IPS DF 4.7 (cell line): ENCODE results near the gene HS3ST3A1.

Experiments used
- DNase-seq: peaks from one replicate; pipeline ENCODE4 v3.0.0-alpha.2; 2013; ENCODE audit warnings: low spot score; ENCODE audit errors: extremely low read depth

HS3ST3A1 gene

DNA sequence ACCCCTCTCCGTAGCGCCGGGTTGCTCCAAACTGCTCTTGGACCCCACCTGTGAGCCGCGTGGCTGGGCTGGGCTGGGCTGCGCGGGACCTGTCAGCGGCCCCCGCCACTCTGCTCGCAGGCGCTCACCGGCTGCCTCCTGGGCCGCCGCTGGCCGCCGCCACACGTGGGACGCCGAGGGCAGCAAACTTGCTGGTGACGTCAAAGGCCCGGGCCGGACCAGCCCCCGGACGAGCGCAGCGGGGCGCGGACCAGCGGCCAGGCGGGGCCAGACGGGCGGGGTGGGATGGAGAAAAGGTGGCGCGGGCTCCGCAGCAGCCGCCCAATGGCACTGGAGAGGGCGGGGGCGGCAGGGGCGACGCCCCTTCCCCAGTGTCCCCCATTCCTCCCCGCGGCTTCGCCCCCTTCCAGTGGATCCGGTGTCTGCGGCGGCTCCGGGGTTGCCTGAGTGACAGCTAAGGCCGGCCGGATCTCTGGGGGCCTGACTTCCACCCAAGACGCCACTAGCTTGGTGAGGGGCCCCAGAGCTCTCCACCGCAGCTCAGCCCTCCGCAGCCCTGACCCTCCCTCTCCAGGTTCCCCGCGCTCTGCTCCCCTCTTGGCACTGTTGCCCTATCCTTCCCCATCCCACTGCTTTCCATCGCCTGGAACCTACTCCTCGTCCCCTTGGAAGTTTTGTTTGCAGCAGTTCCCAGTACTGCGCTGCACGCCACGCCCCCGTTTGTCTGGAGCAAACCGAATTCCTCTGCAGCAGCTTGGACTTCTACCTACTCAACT is at the start of gene HS3ST3A1:
Gene HS3ST3A1, minus strand, starts transcription at position 154 of the 776 bp plus-strand sequence. CDS start 800 bp downstream, outside the sequence.
- peak; percentile 36 for DNase-seq

DNA sequence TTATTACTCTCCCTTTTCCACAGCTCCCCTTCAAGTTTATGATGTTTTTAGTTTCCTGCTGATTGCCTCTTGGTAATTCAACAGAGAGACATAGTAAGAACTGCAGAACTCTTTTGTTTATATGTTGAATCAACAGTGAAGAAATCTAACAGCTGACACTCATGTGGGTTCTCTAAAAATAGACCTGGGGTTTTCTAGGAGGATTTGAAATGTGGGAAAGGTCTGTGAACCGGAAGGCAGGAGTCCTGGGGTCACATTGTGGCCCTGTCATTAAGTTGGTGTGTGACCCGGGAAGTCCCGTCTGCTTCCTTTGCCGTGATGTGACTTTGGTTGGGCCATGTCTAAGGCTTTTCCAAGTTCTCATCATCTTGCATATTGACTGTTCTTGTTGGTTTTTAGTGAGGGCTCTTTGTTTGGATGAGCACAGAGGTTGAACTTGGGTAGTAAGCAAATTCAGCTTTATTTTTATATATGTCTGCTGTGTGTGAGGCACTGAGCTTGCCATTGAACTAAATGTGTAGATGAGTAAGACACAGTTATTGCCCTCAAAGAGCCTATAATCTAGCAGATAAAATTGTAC is 48.5 kb upstream of the HS3ST3A1 start:
- DNase-seq, result no peak

DNA sequence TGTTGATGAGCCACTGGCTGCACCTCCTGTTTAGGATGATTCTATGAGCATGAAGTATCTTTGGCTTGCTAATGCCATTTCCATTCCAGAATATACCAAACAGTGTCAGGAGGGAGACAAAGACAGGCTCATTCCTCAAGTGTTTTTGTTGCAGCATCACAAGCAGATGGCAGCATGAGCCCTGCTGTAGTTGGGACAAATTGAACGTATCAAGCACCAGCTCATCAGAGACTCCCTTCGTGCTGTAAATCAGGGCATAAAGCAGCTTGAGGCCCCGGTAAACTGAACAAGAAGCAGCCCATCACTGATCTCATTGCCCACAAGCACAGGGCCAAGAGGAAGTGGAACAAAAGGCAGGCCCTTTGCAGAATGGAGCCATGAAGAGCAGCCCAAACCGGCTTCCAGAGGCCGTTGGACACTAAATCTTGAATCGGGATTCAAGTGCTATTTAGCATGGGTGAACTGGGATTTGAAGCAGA is 45.9 kb upstream of the HS3ST3A1 start:
- no peak for DNase-seq

DNA sequence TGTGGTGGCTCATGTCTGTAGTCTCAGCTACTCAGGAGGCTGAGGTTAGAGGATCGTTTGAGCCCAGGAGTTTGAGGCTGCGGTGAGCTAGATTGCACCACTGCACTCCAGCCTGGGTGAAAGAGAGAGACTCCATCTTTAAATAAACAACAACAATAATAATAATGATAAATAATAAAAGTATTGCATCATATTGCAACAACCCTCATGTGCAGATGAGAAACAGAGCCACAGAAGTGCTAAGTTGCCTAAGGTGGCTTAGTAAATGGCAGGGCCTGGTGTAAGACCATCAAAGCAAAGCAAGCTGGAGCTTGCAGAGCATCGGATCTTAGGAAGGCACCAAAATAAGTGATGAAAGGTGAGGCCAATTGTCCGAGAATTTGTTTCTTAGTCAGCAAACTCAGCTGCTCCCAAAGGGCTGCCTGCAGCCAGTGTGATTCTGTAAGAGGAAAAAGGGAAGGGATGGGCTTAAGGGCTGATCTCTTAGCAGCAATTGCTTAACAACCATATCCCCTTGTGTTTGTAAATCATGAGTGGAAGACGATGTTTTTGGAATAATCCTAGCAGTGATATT is 45.3 kb upstream of the HS3ST3A1 start:
- DNase-seq, result no peak

DNA sequence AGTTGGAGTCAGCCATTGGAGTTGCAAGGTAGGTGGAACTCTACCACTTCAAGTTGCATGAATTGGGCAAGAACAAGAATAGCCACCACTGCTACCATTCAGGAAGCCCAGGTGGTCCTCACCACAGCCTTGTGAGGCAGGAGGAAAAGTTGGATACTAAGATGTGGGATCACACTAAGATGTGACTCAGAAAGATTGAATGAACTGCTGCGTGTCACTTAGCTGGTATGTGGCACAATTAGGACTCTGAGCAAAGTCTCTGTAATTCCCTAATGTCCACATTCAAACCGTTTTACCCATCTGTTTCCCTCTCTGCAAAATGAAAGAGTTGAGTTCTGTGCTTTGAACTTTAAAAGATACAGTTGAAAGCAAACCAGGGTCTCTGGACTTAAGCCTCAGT is 44.7 kb upstream of the HS3ST3A1 start:
- no peak for DNase-seq

DNA sequence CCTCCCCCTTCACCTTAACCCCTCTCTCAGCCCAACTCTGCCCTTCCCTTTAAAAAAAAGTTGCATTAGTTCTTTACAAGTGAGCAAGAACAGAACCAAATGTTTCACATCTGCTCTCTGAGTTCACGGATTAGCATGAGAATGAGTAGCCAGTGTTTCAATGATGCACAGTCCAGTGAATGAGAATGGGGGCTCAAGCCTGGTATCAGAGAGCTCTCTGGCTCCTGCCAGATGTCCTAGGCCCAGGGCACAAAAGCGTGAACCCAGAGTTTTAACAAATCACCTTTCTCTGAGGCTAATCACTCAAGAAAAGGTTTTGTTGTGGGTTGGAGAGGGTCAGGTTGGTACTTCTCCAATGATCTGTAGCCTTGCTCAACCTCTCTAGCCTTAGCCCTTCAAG is 41.5 kb upstream of the HS3ST3A1 start:
- no peak for DNase-seq

DNA sequence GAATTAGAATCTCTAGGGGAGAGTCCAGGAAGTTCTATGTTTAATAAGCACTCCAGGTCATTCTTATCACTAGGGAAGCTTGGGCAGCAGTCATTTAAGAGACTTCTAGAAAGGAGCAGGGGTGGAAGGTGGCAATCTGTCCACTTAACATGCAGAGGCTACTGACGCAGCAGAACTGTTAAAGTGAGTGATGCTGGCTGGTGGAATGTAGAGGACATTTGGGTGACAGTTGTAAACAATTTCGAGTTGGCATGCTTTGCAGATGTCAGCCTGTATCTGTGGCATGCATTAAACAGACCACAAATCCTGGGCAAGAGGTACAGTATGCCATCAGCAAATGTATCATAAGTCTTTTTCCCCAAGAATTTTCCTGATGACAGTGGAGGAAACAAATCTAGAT is 40.5 kb upstream of the HS3ST3A1 start:
- no peak for DNase-seq

DNA sequence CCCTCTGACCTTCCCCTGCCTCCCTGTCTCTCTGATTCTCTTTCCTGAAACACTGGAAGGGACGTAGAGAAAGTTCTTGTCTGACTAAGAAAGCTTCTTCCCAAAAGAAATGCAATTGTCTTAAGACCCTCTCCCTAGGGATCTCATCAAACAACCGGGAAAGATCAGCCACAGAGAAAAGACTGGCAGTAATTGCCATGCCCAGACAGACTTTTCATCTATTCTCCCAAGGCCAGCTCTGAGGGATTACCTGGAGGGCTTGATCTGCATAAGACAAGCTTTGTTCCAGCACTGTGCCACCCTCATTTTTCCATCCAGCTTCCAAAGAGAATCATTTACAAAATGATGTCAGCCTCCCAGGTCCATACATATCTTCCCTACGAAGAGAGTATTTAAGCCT is 38.8 kb upstream of the HS3ST3A1 start:
- no peak for DNase-seq

DNA sequence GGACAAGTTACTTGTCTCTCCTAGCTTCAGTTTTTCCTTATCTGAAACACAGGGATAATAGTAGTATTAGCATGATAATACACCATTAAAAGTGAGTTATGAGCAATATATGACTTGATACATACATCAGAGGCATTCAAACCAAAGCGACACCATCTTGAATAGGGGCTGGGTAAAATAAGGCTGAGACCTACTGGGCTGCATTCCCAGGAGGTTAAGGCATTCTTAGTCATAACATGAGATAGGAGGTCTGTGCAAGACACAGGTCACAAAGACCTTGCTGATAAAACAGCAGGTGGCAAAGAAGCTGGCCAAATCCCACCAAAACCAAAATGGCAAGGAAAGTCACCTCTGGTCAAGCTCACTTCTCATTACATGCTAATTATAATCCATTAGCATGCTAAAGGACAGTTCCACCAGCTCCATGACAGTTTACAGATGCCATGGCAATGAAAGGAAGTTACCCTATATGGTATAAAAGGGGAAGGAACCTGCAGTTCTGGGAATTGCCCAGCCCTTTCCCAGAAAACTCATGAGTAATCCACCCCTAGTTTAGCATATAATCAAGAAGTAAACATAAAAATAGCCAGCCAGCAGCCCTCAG is 37.2 kb upstream of the HS3ST3A1 start:
- no peak for DNase-seq

DNA sequence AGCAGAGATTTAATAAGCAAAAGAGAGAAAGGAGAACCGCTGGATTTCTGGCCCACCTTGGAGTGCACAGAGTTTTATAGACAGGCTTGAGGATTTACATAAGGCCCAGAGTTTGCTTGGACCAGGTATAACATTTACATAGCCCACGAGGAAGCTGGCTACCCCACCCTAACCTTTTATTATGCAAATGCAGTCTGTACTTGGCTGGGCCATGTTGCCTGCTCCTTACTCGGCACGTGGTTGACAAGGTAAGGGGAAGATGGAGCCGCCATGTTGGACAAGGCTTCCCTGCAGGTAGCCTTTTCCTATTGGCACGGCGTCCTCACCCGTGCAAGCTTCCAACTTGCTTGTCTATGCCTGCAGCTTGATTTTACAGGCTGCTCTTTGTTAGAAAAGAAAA is 35.2 kb upstream of the HS3ST3A1 start:
- no peak for DNase-seq

DNA sequence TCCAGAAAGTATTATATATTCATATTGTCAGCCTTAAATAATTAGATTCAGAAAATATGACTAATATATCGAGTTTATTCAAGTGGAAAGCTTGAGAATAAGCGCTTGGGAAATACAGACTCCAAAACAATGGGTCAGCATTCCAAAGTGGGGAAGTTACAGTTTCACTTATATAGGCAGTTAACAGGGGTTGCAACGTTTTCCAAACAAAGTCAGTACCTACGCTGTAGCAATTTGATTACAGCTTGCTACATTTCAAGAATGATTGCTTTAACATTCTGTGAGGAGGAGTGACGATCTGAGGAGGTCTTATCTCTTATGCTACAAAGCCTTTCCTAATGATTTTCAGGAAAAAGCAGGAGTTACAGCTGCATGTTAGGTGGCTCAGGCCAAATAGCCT is 34.2 kb upstream of the HS3ST3A1 start:
- no peak for DNase-seq

DNA sequence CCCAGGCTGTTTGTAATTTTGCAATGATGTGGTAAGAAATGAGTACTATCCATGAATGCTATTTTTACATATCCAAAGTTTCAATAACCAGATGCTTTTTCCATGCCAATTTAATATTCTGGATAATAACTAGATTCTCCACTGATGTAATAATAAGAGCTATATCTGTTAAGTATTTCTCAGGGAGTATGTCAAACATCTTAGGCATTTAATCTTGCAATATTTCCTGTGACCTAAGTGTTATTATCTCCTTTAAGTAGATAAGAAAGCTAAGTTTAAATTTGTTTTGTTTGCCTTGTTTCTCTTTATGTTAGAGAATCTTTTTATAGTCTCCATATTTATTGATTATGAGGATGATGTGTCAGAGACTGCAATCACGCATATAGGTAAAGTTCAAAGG is 32.3 kb upstream of the HS3ST3A1 start:
- no peak for DNase-seq

DNA sequence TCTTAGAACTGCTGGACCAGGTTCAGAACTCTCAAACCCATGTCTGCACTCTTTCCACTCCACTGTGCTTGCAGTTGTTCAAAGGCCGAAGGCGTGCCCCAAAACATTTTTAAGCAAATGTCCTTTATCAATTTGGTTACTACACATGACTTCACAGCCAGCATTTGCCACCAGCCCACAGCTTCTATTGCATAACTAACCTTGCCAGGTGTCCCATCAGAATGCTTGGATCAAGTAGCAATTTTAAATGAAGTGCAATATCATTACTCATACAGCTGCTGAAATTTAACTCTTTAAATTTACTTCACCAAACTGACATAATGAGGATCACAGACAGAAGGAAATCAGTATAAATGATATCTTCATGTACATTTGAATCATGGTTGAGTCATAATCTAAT is 29.8 kb upstream of the HS3ST3A1 start:
- DNase-seq, result no peak

DNA sequence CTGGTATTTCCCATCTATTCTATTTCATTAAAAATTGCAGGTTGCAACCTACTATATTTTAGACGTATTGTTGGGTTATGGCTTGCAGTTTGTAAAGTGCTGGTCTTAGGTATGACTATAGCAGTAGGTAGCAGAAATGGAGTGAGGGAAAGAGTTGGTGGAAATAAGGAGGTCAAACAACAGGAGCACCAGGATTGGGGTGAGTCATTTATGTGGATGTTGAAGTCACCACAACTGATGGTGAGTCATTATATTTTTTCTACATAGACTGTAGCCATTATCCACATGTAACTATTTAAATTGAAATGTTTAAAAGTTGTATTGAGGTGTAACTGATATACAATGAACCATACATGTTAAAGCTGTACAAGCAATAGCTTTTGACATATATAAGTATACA is 25.0 kb upstream of the HS3ST3A1 start:
- no peak for DNase-seq

DNA sequence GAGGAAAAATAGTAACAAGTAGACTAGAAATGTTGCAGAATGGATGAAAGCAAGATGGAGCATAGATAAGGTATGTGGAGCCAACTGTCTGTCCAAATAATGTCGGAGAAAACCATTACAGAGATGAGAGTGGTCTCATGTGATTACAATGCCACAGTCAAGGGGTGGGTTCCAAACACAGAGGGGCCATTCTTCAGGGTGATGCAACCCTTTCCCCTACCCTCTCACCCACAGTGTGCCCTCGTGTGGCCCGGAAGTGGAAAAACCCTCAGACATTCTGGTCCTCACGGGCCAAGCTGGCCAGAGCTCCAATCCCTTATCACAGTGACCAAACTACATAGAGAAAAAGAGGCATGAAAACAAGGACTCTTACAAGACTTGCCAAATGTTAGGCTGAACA is 17.7 kb upstream of the HS3ST3A1 start:
- no peak for DNase-seq

DNA sequence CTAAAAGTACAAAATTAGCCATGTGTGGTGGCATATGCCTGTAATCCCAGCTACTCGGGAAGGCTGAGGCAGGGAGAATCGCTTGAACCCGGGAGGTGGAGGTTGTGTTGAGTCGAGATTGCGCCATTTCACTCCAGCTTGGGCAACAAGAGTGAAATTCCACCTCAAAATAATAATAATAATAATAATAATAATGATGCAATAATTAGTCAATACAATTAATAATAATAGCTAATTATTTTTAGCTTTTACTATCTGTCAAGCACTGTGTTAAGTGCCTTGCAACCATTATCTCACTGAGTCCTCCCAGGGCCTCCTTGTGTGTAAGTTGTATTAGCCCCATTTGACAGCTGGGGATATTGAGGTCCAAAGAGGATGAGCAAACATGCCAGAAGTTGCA is 14.3 kb upstream of the HS3ST3A1 start:
- no peak for DNase-seq

DNA sequence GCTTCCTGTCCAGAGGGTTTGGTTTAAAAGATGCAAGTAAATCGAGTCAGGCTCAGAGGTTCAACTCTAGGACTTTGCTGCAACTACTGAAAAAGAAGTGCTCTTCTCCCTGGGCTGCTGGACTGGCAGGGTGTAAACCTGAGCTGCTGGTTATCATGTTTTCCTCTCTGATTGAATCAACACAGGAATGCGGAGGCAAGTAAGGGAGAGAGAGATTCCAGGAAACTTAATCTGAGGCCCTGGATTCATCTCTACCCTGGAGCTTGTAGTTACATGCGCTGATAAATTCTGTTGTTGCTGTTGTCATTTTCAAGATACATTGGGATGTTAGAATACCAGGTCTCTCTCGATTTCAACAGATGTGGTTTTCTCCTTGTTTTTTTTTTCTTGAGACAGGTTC is 8.2 kb upstream of the HS3ST3A1 start:
- no peak for DNase-seq

DNA sequence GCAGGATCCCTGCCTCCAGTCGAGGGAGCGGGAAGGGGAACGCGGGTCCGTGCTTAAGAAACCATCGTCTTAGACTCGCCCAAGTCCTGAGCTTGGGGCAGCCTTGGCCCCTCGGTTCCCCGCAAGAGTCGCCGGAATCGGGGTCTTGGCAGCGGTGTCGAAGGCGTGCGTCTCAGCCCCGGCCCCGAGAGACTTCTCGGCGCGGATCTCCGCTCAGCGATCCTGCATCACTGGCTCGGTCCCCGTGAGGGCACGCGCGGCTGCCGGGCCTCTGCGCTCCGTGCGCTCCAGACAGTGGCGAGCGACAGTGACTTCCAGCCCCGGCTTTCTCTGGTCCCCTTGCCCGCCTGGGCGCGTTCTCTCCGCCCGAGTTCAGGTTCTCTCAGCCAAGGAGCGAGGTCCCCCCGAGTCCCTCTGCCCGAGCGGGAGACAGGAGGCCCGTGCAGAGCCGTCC is 380 bp downstream of the HS3ST3A1 start:
- no peak for DNase-seq

DNA sequence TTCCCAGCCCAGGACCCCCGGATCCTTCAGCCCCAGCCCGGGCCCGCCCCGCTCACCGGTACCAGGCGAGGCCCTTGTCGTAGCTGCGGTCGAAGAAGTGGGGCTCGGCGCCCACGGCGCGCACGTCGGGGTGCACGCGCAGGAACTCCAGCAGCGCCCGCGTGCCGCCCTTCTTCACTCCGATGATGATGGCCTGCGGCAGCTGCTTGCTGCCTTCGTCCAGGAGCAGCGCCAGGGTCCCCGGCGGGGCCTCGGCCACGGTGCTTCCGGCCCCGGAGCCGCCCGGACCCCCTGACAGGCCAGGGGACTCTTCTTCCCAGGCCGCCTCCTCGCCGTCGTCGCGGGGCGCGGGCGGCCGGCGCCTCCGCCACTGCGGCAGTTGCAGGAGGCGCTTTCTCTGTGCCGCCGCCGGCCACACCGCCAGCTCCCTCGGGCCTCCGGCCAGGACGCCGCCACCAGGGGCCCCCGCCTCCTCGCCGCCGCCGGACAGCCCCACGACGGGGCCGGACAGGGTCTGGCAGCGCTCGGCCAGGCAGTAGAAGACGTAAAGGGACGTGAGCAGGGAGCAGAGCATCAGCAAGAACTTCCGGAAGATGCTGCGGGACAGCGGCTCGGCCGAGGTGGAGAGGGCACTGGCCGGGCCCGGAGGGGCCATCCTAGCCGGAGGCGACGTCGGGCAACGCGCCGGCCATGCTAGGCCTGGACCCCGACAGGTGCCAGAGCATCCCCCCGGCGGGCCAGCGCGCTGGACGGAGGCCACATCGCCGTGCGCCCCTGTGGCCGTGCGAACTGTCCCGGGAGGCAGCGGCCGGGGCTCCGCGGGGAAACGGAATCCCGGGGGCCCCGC is 1.0 kb downstream of the HS3ST3A1 start:
- DNase-seq, result no peak

DNA sequence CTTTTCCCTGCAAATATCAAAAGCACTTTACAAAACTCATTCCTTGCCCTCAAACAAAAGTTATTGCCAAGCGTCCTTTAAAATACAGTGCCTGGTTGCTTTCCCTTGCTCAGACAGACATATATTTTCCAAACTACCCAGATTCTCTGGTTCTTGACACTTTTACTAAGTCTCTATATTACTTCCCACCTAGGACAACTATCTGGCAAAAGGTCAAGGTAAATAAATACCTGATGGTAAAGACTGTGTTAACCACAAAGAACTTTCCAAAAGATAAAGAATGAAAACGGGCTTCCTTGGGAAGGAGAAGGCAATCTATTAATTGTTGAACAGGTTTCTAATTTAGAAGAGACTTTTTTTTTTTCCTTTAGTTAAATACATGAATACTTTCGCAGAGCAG is 1.9 kb downstream of the HS3ST3A1 start:
- DNase-seq, result no peak

DNA sequence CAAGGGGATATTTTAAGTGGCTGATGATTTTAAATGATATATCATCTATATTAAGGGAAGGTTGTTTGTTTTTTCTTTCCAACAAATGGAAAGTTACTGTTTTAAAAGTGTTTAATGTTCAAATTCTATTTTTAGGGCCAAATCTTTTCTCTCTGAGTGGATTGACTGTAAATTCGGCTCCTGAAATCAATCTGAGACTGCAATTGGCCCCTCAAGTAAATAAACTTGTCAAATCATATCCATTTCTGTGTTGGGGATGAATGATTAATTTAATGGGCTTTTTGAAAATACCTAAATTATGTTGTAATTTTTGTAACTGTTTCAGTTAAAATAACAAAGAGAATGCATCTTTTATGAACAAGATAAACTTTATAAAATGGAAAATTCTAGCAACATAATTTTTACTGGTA is 2.6 kb downstream of the HS3ST3A1 start:
- DNase-seq, result no peak
